ENCODE data around the gene ST6GALNAC3.

Gene ST6GALNAC3

GRCh38 chr1:76501586-76502219 is 427.2 kb downstream of the ST6GALNAC3 start:
- Histone ChIP-seq H3K27ac (no peak overlapping the region), H3K9ac (no peak overlapping the region), H3K79me2 (ENCODE audit: insufficient read depth, low read depth) (no peaks in the 10 kb centered on the region), H3K4me2 (no peak overlapping the region), H3K36me3 (ENCODE audit: insufficient read depth) (no peaks in the 10 kb centered on the region), H3K4me1 (ENCODE audit: low read depth, poor library complexity, severe bottlenecking) (no peaks in the 10 kb centered on the region), H4K20me1 (ENCODE audit: insufficient read depth) (no peaks in the 10 kb centered on the region), H3K27me3 (ENCODE audit: insufficient read depth, low read depth) (no peaks in the 10 kb centered on the region), H2AFZ (ENCODE audit: low read depth) (no peak overlapping the region), H3K4me3 (IDR thresholded peaks at IDR 0.05; ENCODE audit: insufficient read depth, low read depth, low read length) (no peak overlapping the region)
- TF ChIP-seq CTCF (conservative IDR thresholded peaks at IDR 0.05; ENCODE audit: low read depth, low read length) = no peak

GRCh38 chr1:76503100-76503499 is 428.6 kb downstream of the ST6GALNAC3 start:
- Histone ChIP-seq H3K4me1 (ENCODE audit: low read depth, poor library complexity, severe bottlenecking) (no peaks in the 10 kb centered on the region), H3K4me3 (IDR thresholded peaks at IDR 0.05; ENCODE audit: insufficient read depth, low read depth, low read length) (no peak overlapping the region), H3K9ac (no peak overlapping the region), H4K20me1 (ENCODE audit: insufficient read depth) (no peaks in the 10 kb centered on the region), H3K36me3 (ENCODE audit: insufficient read depth) (no peaks in the 10 kb centered on the region), H3K79me2 (ENCODE audit: insufficient read depth, low read depth) (no peaks in the 10 kb centered on the region), H3K4me2 (no peak overlapping the region), H3K27me3 (ENCODE audit: insufficient read depth, low read depth) (no peaks in the 10 kb centered on the region), H2AFZ (ENCODE audit: low read depth) (no peak overlapping the region), H3K27ac (no peak overlapping the region)
- TF ChIP-seq CTCF (conservative IDR thresholded peaks at IDR 0.05; ENCODE audit: low read depth, low read length) = no peak

DNA sequence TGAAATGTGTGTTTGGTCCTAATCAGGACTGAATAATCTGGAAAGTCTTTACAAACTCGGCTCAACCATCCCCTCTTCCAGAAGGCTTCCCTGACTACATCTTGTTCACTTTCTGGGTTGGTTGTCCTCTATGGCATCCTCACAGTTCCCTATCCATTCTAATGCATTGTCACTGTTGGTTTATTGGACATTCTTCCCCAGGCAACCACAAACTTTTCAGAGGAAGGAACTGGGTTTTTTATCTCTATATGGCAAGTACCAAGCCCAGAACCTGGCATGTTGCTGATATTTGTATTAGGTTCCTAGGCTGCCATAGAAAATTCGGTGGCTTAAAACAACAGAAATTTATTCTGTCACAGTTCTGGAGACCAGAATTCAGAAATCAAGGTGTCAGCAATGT is 429.2 kb downstream of the ST6GALNAC3 start:
- Histone ChIP-seq H3K4me1 (ENCODE audit: low read depth, poor library complexity, severe bottlenecking) (no peaks in the 10 kb centered on the region), H3K4me2 (no peak overlapping the region), H3K27me3 (ENCODE audit: insufficient read depth, low read depth) (no peaks in the 10 kb centered on the region), H3K36me3 (ENCODE audit: insufficient read depth) (no peaks in the 10 kb centered on the region), H4K20me1 (ENCODE audit: insufficient read depth) (no peaks in the 10 kb centered on the region), H2AFZ (ENCODE audit: low read depth) (no peak overlapping the region), H3K9ac (no peak overlapping the region), H3K4me3 (IDR thresholded peaks at IDR 0.05; ENCODE audit: insufficient read depth, low read depth, low read length) (no peak overlapping the region), H3K27ac (no peak overlapping the region), H3K79me2 (ENCODE audit: insufficient read depth, low read depth) (no peaks in the 10 kb centered on the region)
- TF ChIP-seq CTCF (conservative IDR thresholded peaks at IDR 0.05; ENCODE audit: low read depth, low read length) = no peak

- no peak overlapping the region for H3K9ac ChIP-seq
- H3K79me2 ChIP-seq (ENCODE audit: insufficient read depth, low read depth) = no peaks in the 10 kb centered on the region
- no peaks in the 10 kb centered on the region for H3K27me3 ChIP-seq (ENCODE audit: insufficient read depth, low read depth)
- H4K20me1 ChIP-seq (ENCODE audit: insufficient read depth) = no peaks in the 10 kb centered on the region
- H3K4me2 ChIP-seq = no peak overlapping the region
- TF ChIP-seq CTCF (conservative IDR thresholded peaks at IDR 0.05; ENCODE audit: low read depth, low read length) = no peak
- no peaks in the 10 kb centered on the region for H3K36me3 ChIP-seq (ENCODE audit: insufficient read depth)
- H3K4me3 ChIP-seq (IDR thresholded peaks at IDR 0.05; ENCODE audit: insufficient read depth, low read depth, low read length) = no peak overlapping the region
- H2AFZ ChIP-seq (ENCODE audit: low read depth) = no peak overlapping the region
- H3K4me1 ChIP-seq (ENCODE audit: low read depth, poor library complexity, severe bottlenecking) = no peaks in the 10 kb centered on the region
- no peak overlapping the region for H3K27ac ChIP-seq
Observed at GRCh38 chr1:76507376-76507775, 432.8 kb downstream of the ST6GALNAC3 start.

All from KMS-11 (cell line).